Measurements from ENCODE around the gene DNAH7.
A peak's percentile ranks its signal among the peaks of the same experiment; 100 is the strongest.
"Not testable (repeated sequence)": the region's sequence is repeated elsewhere in the genome, so short reads cannot be mapped to it uniquely, and the experiment has no call there.

DNAH7 gene

GRCh38 chr2:196068271-196069209 is at the start of gene DNAH7:
DNAH7 (minus strand) TSS chr2:196068837; CDS start chr2:196068711, 126 bp downstream.
- peak; percentile 95 for DNase-seq

GRCh38 chr2:196117214-196117705 is 48.6 kb upstream of the DNAH7 start:
- no peak for DNase-seq

GRCh38 chr2:196113061-196113974 is 44.7 kb upstream of the DNAH7 start:
- no peak for DNase-seq

GRCh38 chr2:196112418-196113034 is 43.9 kb upstream of the DNAH7 start:
- DNase-seq = no peak

- no peak for DNase-seq
Observed at GRCh38 chr2:196108604-196109003, 40.0 kb upstream of the DNAH7 start.

GRCh38 chr2:196105951-196106350 is 37.3 kb upstream of the DNAH7 start:
- no peak for DNase-seq

- DNase-seq = no peak
Observed at GRCh38 chr2:196104066-196104465, 35.4 kb upstream of the DNAH7 start.

GRCh38 chr2:196103626-196104025 is 35.0 kb upstream of the DNAH7 start:
- no peak for DNase-seq

GRCh38 chr2:196101325-196101991 is 32.8 kb upstream of the DNAH7 start:
- DNase-seq = peak; percentile 66

GRCh38 chr2:196099916-196100315 is 31.3 kb upstream of the DNAH7 start:
- no peak for DNase-seq

- DNase-seq = no peak
Observed at GRCh38 chr2:196097864-196098660, 29.4 kb upstream of the DNAH7 start.

GRCh38 chr2:196096982-196097745 is 28.5 kb upstream of the DNAH7 start:
- no peak for DNase-seq

- DNase-seq = no peak
Observed at GRCh38 chr2:196096264-196096663, 27.6 kb upstream of the DNAH7 start.

GRCh38 chr2:196089448-196089847 is 20.8 kb upstream of the DNAH7 start:
- not testable (repeated sequence) for DNase-seq

- DNase-seq = no peak
Observed at GRCh38 chr2:196088203-196088602, 19.6 kb upstream of the DNAH7 start.

- no peak for DNase-seq
Observed at GRCh38 chr2:196086517-196087368, 18.1 kb upstream of the DNAH7 start.

GRCh38 chr2:196083601-196084000 is 15.0 kb upstream of the DNAH7 start:
- DNase-seq = no peak

- DNase-seq = no peak
Observed at GRCh38 chr2:196080526-196080925, 11.9 kb upstream of the DNAH7 start.

GRCh38 chr2:196079052-196079451 is 10.4 kb upstream of the DNAH7 start:
- no peak for DNase-seq

- no peak for DNase-seq
Observed at GRCh38 chr2:196077821-196078220, 9.2 kb upstream of the DNAH7 start.
